GM18508 (cell line): ENCODE measurements around the gene ZNF423.
A peak's percentile ranks its signal among the peaks of the same experiment; 100 is the strongest.

Experiments
- ATAC-seq: cut with Tn5 transposase; IDR thresholded peaks from one replicate; pipeline ENCODE4 v1.9.1; 2021; ENCODE audit warnings: moderate number of reproducible peaks; ENCODE audit not compliant: insufficient read depth, unreplicated experiment

ZNF423 gene

DNA sequence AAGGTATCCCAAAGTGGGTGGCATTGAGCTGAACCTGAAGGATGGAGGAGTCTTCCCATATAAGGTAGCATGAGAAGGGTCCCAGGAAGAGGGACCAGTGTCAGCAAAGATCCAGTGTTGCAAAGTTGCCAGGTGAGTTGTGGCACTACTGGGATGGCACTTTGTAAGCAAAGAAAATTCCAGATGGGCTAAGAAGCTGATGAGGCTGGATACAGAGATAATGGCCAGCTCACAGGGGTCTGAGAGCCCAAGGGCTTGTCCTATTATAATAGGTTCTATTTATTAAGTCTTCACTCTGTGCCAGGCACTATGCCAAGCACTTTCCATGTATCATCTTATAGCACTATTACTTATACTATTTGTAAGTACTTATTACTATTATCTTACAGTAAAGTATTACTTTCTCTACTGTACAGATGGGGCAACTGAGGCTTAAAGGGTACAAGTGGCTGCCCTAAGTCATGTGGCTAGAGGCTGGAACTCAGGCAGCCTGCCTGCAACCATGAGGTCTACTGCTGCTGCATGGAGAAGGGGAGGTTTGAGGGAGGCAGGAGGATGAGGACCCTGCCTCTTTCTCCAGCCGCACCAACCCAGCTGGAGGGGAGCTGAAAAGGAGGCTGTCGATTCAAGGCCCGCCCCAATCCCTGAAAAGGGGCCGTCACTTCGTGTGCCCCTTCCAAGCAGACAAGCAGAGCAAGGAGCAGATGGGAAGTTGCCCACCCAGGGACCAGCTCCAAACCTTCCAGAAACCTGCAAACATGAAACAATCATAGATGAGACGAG is 395.8 kb downstream of the ZNF423 start:
- no peak for ATAC-seq

DNA sequence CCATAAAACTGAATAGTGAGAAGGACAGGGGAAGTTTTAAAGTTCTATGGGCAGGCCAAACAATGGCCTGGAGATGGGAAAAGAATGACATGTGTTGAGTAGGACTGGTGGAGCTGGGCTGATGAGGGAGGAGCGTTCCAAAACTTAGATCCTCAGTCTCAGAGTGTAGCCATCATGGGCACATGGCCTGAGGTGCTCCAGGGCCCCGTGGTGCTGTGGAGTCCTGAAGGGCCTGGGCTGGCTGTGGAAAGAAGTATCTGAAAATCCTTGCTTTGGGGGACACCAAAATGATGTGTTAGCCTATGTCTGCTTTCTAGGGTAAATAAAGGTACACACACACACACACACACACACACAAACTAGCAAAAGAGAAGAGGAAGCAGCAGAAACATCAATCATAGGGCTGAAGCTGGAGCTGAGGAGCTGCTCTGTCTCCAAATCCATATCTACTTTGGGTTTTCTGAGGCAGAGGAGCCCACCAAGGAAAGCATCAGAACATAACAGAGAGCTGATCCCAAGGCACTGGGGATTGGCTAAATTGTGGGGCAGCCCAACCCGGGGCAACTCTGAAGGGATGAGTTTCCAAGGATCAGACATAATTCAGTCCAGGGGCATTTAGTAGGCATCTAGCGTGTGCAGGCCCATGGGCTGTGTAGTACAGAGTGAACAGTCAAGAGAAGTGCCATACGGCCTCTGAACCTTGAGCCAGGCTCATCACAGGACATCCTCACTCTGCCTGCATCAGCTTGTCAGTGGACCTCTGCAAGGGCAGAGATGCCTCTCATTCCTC is 397.1 kb downstream of the ZNF423 start:
- no peak for ATAC-seq

DNA sequence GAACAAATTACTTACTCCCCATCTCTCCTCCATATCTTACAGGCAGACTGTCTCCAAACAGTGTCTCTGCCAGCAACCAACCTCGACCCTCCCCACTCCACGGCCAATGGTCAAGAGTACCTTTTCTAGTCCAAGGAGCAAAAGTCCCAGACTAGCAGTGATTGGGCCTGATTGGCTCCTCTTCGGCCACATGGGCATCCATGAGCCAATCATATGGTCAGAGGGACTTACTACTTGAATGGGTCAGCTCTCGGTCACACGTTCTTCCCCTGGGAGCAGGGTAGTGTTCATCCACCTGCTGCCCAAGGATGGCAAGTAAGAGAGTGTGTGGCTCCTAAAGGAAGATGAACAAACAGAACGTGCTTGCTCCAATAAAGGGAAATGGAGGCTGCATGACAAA is 397.7 kb downstream of the ZNF423 start:
- ATAC-seq = no peak

DNA sequence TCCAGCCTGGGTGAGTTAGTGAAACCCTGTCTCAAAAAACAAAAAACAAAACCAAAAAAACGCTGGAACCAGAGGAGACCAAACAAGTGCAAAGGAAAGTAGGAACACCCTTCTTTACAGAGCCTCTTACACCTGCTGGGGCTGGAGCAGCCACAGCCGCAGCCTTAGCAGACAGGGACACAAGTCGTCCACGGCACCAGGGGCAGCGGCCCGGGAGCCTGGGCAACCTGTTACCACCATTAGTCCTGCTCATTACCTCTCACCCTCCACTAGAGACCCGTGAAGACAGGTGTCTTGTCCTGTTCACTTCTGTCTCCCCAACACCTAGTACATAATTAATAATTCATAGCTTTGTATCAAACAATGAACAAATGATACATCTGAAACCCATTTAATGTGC is 398.7 kb downstream of the ZNF423 start:
- no peak for ATAC-seq

DNA sequence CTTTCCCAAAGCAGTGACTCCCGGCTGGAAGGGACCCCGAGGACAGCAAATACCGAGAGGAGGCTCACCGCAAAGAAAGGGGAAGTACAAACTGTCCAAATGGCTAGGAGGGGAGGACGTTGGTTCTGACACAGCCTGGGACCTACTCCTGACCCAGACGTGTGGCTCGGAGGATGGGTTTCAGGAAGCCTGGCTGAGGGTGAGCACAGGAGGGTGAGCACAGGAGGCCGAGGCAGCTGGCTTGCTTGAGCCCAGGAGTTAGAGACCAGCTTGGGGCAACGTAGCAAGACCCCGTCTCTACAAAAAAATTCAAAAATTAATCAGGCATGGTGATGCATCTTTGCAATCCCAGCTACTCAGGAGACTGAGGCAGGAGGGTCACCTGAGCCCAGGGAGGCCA is 399.1 kb downstream of the ZNF423 start:
- no peak for ATAC-seq

DNA sequence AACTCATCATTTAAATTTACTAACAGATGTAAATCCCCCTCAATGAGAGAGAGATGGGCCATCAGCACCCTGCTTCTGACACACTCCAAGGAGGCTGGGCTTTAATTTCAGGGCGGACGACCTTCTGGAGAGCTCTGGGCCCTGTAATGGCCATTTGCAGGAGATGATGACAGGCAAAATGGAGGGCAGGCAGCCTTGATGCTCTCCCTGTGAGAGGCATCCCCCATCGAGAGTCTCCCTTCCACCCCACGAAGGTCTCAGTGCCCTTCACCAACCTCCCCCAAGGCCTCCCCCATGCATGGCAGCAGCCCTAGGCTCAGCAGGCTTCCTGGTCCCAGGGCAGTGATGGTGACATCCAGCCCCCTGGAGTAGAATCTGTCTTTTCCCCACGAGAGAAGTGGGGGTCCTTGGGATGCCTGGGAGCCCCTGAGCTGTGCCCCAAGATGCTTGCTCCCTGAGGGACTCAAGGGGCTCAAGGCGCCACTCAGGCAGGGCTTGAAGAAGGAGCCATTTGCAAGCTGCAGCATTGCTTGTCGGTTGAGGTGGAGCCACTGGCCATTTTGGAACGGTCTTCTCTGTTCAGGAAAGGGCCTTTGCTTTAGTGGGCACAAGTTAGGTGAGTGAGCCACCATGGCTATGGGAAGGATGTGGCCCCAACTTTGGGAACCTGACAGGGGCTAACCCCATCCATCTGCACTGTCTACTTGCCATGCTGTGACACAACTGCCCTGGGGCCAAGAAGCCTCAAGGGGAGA is 399.7 kb downstream of the ZNF423 start:
- ATAC-seq = no peak

DNA sequence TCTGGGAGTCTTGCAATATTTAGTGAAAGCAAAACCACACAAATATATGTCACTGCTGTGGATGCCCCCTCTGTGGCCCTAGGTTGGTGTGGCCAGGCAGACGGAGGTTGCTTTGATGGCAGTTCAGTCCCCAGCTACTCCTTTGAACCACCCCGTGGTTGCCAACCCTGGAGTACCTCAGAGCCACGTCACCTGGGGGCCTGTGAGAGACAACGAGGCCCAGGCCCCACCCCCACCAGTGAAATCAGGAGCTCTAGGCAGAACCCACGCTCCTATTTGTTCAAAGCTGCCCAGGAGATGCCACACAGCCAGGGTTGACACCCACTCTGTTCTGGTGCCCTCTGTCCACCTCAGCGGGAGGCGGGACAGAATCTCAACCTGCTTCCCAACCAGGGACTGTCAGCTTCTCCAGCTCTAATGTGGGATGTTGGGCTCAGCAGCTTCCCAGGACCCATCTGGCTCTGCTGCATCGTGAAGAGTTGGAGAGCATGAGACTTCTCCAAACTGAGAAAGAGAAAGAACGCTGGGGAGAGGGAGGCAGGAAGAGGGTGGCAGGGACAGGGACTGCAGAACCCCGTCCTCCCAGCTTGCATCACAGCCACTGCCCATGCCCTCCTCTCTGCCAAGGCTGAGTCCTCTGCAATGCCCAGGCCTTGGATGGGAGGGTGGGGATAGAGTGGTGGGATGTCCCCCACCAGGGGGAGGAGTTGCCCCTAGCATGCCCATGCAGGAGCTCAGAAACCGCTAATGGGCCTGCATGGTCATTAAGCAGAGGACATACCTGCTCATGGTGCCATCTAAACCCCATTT is 400.5 kb downstream of the ZNF423 start:
- ATAC-seq = no peak

DNA sequence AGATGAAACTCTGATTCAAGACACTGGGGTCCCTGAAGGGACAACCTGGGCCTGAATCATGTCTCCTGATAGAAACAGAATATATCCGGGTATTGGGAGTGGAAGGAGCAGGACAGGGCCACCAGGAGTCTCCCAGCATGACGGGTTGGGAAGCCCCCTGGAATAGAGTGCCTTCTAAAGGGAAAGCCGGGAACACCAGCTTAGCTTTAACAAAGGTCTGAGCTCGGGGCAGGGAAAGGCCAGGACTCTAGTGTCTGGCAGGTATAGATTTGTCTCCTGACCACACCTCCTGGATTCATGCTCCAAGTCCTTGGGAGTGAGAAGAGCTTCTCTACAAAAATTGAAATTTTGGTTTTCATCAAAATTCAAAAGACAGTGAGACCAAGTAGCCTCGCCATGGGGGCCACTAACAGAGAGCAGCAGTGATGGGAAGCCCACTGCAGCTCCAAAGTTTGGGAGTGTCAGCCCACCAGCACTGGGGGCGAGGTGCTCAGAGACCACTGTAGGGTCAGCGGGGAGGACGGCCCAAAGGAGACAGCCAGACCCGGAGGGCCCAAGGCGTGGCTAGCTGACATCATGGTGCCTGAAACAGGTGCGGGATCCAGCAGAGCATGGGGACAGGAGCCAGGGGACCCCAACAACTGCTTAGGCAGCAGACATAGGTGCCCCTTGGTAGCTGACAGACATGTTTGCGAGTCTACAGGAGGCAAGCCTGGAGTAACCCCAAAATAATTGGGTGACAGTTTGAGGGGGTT is 401.3 kb downstream of the ZNF423 start:
- ATAC-seq = no peak

DNA sequence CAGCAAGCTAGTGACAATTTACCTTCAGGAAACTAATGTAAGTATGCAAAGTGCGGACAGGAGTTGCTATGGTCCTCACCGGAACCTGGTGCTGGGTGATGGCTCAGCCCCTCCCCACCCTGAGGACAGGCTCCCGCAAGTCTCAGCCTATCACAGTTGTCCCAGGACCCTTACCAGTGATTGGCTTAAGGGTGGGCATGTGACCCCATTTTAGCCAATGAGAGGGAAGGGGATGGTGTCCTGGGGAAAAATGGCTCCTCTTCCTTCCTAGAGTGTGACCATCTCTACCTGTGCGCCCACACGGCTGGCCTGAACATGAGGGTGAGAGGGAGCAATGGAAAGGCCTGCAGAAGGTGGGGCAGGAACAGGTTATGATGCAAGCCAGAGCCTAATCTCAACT is 401.9 kb downstream of the ZNF423 start:
- ATAC-seq = no peak

DNA sequence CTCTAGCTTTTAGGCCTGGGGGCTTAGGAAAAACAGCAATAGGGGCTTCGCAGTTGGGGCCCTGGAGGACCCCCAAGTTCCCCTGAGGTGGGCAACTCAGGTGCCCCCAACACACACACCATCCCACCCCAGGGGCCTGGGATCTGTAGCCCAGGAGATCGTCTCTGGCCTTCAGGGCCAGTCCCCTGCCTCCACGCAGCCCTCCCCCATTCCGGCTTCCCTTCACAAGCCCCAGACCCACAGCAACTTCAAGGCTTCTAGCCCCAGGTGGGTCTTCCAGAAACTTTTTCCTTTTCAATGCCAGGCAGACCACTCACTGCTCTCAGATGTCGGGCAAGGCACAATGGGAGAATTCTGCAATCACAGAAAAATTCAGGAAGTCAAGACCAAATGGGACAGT is 402.9 kb downstream of the ZNF423 start:
- no peak for ATAC-seq

DNA sequence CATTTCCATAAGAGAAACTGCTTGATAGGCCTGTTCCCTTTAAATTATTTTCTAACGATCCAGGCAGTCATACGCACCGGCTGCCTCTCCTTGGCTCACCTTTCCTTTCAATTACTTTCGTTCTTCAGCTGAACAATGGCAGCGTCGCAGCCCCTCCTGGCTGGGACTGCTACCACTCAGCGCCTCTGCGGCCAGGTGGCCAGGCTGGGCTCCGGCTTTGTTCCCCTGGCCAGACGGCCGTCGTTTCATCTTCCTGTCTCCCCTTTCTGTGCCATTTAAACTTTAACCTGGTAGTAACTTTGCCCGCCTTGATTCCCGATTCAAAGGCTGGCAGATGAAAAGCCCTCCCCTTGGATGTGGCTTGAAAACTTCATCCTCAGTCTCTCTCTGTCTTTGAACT is 403.3 kb downstream of the ZNF423 start:
- ATAC-seq = no peak

DNA sequence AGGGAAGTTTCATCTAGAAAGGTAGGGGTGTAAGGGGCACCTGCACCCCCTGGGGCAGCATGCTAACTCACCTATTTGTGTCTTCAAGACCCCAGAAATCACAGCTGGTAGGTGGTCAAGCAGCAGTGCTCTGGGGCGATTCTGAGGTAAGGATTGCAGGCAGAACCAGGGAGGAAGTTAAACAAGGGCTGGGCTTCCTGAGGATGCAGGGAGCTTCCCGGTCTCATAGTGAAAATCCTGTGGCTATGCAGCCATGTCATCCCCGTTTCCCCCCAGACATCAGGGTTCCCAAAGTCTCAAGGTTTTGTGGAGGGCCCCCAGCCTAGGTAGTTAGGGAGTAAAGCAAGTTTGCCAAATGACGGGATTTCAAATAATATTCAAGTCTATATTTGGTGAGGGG is 403.8 kb downstream of the ZNF423 start:
- ATAC-seq = no peak

DNA sequence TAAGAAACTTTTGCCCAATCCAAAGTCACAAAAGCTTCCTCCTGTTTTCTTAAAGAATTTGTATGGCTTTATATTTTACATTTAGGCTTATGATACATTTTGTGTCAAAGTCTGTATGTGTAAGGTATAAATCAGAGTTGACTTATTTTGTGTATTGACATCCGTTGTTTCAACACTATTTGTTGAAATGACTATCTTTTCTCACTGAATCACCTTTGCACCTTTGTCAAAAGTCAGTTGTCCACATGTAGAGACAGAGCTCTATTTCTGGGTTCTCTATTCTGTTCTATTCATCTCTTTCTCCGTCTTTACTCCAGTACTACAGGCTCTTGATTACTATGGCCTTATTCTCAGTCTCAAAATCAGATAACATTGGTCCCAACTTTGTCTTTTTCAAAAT is 409.1 kb downstream of the ZNF423 start:
- no peak for ATAC-seq

DNA sequence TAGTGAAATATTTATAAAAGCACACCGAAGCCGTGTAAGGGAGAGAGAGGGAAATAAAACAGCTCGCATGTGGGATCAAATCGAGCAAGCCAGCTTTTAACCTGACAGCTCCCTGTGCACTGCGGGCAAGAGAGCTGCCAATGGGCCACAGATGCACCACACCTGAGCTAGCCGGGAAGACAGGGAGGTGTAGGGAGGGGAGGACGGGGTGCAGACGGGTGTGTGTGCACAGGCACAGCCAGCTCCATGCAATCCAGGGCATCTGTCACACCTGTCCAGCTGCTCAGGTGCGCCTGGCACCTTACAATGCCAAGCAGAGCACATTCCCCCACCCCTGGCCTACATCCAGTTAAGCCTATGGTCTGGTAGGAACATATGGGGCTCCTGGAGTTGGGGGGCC is 412.3 kb downstream of the ZNF423 start:
- no peak for ATAC-seq

DNA sequence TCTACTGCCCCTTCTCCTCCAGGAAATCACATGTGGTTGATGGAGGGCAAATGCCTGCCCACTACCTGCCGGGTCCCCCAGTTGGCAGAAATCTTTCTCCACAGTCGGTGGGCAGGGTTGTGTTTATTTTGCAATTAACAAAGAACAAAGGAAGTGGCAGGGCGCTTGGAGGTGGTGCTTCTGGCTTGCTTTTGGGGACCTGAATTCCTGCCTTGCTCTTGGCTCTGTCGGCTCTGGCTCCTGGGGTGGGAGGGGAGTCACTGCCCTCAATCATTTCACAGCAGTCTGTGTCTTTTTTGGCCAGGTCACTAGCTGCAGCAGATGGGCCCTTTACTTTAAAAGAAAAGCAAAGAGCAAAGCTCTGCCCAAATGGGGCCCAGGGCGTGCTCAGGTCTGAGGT is 413.1 kb downstream of the ZNF423 start:
- ATAC-seq = no peak

DNA sequence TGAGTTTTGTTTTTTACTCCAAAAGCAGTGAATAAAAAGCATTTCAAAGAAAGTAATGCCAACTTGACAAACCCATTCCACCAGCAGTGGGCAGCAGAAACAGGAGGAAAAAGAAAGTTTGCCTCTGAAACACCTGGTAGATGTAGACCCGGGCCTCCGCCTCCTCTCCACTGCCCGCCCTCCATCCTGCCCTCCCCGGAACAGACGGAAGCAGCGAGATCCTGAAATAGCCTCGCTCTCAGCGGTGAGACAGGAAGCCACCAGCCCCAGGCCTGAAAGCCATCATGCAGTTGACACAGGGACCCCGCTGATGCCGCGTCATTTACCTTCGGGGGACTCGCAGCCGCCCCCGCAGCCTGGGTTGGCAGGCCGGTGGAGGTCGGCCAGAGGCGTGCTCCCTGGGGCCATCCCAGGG is 414.5 kb downstream of the ZNF423 start:
- peak; percentile 86 for ATAC-seq

DNA sequence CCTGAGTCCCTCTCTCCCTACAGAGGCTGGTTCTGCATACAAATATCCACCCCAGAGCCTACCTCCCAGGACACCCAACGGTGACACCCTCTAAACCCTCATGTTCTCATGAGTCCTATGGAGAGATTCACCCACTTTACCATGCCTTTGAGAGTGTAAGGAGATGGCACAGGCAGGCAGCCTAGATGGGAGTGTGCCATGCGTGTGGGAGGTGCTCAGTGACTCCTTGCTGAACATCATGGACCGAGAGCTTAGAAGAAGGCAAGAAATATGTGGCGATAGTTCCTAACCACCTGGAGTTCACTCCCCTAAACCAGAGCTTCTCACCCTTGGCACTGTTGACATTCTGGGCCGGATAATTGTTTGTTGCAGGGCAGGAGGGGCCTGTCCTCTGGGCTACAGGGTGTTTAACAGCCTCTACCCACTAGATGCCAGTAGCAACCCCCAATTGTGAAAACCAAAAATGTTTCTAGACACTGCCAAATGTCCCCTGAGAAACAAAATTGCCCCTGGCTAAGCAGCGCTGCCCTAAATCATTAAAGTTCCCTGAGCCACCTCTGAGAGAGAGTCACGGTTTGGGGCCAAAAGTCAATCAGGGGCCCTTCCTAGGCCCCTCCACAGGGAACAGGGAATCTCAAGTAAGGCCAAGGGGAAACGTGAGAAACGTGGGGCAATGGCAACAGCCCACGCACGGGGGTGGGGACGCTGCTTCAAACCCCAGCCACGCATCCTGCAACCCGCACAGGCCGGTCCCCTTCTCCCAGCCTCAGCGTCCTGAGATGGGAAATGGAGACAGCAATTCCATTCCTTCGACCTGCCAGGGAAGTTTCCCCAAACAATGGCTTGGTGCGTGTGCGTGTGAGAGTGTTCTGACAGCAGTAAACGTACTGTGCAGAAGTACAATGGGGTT is 415.5 kb downstream of the ZNF423 start:
- no peak for ATAC-seq

DNA sequence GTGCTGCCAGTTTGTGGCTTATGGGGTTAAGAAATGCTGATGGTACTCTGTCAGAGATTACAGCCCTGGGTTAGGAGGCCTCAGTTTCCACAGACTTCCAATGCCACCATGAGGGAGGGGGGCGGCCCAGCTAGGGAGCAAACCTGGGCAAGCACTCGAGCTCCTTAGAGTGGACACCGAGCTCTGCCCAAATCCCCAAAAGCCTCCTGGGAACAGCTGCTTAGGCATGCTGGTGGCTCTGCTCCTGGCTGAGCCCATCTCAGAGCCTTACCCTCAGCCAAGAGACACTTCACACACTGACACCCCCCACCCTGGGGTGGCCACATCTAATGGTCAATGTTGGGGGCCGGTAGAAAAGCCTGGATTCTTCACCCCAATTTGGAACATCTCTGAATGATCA is 416.2 kb downstream of the ZNF423 start:
- no peak for ATAC-seq

DNA sequence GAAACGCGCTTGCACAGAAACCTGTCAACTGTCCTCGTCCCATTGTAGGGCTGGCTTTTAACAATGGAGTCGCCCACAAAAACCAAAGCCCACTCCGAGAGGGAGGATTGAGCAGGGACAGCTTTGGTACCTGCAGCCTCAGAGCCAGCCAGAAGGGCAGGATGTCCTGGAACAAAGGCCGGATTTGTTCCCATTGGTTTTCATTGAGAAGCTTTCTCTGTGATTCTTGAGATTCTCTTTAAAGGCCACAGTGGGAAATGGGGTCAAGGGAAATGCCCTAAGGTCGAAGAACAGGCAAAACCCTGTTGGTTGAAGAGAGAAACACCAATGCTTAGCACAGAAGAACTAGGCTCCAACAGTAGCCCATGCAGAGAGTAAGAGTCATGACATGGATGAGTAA is 416.9 kb downstream of the ZNF423 start:
- no peak for ATAC-seq
